HG03432 (cell line): ENCODE measurements around the gene FAM219A.
"Not testable (repeated sequence)": the region's sequence is repeated elsewhere in the genome, so short reads cannot be mapped to it uniquely, and the experiment has no call there.

Experiments
- ATAC-seq: cut with Tn5 transposase; IDR thresholded peaks from one replicate; pipeline ENCODE4 v1.9.1; 2021; ENCODE audit warnings: mild to moderate bottlenecking, moderate library complexity; ENCODE audit not compliant: unreplicated experiment

FAM219A gene

DNA sequence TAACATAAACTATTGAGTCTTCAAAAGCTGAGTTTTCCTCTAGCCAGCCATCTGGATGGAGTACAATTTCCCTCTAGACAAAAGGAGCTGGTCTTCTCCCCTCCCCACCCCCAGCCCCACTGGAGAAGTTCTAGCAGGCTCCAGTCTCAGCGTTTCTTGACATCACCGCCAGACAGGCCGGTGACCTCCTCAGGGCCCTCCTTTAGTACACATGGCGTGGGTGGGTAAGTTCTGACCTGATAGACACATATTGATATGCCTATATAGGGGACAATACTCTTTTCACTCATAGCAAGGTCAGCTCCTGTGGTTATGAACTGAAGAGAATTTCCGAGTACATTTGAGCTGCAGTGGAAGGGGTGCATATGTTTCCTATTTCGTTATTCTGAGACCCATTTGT is 27.5 kb upstream of the FAM219A start:
- no peak for ATAC-seq

DNA sequence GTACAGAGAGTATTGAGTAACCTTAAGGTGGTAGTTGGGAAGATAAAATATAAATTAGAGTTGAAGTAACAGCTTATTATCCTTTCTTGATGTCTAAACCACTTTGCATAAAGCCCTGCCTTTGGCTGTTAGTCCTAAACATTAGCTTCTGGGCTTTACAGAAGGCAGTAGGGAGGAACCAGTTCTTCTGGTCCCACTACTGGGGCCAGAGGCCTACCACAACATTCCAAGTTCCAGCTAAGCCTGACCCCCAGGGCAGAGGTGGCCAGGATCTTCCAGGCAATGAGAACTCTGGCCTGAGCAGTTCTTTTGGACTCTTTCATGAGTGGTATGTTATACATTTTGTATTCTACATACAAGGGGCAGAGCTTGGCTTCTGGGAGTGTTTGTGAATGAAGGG is 26.3 kb upstream of the FAM219A start:
- no peak for ATAC-seq

DNA sequence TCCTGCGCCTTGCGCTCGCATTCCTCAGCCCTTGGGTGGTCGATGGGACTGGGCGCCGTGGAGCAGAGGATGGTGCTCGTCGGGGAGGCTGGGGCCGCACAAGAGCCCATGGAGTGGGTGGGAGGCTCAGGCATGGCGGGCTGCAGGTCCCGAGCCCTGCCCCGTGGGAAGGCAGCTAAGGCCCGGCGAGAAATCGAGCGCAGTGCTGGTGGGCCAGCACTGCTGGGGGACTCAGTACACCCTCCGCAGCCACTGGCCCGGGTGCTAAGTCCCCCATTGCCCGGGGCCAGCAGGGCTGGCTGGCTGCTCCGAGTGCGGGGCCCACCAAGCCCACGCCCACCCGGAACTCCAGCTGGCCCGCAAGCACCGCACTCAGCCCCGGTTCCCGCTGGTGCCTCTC is 24.4 kb upstream of the FAM219A start:
- not testable (repeated sequence) for ATAC-seq

DNA sequence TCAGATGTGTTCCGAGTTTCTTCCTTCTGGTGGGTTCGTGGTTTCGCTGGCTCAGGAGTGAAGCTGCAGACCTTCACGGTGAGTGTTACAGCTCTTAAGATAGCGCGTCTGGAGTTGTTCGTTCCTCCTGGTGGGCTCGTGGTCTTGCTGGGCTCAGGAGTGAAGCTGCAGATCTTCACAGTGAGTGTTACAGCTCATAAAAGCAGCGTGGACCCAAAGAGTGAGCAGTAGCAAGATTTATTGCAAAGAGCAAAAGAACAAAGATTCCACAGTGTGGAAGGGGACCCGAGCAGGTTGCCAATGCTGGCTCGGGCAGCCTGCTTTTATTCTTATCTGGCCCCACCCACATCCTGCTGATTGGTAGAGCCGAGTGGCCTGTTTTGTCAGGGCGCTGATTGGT is 23.2 kb upstream of the FAM219A start:
- not testable (repeated sequence) for ATAC-seq

DNA sequence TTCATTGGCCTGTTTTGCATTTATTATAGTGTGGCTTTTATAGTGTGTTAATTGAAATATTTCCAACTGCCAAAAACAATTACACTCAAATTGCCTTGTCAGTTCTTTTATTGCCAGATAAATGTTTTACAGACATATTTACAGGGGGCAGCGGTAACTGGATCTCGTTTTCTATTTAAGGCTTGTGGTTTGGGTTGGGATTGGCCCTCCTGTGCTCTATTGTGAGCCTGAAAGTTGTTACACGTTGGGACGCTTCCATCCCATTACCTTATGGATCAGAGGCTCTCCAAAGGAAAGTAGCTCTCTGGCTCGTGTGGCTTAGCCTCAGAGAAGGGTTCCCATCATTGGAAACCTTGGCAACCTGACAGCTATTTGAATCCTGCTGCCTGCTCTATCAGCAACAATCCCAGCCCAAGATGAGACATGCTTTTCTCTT is 21.1 kb upstream of the FAM219A start:
- ATAC-seq = no peak

DNA sequence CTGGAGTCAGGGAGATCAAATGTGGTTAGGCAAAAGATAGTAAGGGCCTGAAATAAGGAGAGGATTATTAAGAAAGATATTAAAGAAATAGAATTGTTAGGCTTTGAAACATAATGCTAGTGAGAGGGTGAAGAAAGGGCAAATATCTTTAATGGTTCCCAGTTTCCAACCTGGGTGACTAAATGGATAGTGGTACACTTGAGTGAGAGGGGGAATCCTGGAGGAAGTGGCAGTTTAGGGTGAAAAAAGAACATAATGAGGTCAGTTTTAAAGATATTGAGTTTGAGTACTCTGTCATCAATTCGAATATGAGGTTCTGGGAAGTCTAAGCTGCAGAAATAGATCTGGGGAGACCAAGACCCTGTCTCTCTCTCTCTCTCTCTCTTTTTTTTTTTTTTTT is 19.2 kb upstream of the FAM219A start:
- ATAC-seq = no peak

DNA sequence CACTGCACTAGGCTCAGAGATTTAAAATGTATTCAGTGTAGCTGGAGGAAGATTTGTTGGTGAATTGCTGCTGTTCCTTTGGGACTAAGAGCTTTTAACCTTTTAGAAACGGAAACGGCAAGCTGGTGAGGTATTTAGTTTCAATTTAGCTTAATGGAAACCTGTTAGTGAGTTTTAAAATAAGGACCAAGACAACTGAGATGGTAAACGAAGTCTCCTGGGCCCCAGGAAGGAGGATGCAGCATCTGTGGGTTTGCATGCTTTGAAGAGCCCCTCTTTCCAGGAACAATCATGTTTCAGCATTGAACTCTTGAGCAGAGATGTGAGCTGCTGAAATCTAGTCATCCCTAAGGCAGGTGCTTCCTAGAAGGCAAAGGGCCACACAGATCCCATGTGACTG is 16.7 kb upstream of the FAM219A start:
- ATAC-seq = no peak

DNA sequence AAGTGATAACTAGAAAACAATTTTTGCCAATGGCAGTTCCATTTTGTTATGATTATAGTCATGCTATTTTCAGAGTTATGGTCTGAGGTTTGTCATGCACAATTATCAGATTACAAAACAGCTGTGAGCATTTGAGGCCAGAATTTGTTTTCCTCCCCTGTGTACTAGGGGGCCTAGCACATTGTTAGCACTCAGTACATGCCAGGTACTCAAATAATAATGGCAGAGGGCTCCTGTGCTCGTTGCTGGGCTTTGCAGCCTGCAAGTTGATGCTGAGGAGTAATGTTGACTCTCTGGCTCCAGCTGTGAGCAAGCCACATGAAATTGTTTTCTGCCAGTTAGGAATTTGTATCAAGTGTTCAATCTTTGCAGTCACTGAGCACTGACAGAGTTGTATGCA is 7.1 kb upstream of the FAM219A start:
- ATAC-seq = no peak

DNA sequence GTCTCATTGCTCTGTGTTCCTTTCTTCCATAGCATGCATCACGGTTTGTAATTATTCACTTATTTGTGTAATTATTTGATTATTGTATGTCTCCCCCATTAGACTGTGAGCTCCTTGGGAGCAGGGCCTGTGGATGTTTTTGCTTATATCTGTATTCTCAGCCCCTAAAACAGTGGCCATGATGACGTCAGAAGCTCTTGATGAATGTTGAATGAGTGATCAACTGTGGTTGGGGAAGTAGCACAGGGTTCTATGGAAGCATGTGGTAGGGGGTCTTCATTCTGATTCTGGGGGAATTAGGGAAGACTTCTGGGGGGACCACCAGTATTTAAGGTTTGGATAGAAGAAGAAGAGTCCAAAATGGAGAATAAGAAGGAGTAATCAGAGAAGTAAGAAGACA is 6.2 kb upstream of the FAM219A start:
- no peak for ATAC-seq

DNA sequence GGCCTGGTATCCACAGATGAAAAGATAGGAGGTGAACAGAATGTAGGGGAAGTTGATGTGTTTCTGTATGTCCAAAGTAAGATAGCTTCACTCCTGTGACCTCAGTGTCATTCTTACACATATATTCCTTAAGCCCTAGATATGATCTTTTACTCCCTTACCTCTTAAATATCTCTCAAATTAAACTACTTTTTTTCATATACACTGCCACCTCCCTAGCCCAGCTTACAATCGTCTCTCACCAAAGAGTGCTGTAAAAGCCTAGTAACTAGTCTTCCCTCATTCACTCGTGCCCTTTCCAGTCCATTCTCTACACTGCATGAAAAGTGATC is 5.5 kb upstream of the FAM219A start:
- no peak for ATAC-seq

DNA sequence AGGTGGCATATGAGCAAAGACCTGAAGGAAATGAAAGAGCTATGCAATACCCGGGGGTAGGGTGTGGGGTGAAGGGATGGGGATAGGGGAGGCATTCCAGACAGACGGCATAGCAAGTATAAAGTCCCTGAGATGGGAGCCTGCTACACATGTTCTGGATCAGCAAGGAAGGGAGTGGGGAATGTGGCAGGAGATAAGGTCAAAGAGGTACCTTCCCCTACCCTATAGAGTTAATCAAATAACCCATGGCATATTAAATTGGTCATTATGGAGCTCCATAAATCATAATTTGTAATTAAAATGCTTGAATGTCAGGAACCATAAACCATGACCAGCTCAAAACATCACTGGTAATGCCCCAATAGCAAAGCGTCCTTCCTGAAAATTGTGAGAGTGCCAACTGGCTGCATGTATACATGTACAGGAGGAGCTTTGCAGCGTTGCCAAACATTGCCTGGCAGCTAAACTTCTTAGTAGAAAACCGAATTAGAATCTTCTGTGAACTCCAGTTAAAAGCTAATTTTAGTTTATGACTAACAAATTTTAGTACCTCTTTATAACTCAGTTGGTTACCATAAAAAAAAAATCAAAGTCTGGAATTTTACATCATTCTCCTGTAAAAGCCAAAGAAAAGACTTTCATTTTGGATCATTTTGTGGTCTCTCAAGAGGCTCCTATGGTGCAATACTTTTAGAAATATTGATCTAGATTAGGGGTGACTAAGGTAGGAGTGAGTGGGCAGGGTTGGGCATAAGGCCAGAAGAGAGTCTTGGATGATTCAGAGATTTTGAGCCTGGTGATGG is 4.9 kb upstream of the FAM219A start:
- ATAC-seq = no peak

DNA sequence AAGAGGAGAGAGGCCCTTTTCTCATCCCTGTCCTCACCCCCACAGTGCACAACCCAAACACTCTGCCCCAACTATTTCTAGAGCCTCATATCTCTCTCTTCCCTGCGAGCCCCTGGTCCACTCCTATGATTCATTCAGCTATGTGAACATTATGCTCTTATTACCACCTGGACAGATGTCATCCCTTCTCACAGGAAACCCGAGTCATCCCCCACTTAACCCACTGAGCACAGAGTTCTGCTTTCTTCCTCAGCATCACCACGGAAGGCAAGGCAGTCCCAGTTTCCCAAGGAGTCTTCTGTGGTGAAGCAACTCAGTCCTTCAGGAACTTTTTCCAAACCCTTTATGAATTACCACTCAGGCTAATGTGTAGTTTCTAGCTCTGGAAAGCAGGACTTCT is 1.6 kb upstream of the FAM219A start:
- ATAC-seq = no peak

DNA sequence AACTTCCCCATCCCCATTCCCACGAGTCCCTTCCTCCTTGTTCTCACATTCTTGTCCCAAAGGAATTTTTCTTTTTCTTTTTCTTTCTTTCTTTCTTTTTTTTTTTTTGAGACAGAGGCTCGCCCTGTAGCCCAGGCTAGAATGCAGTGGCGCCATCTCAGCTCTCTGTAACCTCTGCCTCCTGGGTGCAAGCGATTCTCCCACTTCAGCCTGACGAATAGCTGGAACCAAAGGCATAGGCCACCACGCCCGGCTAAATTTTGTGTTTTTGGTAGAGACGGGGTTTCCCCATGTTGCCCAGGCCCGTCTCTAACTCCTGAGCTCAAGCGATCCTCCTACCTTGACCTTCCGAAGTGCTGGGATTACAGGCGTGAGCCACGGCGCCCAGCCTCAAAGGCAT is 986 bp upstream of the FAM219A start:
- no peak for ATAC-seq

DNA sequence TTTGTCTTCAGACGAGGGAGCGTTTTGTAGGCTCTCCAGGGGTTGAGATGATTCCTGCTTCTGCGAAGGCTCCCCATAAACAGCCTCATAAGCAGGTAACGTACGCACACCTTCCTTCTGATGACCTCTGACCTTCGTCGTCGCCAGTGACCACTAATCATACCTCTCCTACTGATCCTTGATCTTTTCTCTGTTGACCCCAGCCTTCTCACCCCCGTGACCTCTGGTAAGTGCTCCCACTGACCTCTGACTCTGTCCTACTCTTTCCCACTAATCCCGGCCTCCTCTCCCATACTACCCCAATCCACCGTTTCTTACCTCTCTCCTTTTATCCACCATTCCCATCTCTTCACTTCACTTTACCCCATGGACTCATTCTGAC is 580 bp upstream of the FAM219A start:
- ATAC-seq = no peak

DNA sequence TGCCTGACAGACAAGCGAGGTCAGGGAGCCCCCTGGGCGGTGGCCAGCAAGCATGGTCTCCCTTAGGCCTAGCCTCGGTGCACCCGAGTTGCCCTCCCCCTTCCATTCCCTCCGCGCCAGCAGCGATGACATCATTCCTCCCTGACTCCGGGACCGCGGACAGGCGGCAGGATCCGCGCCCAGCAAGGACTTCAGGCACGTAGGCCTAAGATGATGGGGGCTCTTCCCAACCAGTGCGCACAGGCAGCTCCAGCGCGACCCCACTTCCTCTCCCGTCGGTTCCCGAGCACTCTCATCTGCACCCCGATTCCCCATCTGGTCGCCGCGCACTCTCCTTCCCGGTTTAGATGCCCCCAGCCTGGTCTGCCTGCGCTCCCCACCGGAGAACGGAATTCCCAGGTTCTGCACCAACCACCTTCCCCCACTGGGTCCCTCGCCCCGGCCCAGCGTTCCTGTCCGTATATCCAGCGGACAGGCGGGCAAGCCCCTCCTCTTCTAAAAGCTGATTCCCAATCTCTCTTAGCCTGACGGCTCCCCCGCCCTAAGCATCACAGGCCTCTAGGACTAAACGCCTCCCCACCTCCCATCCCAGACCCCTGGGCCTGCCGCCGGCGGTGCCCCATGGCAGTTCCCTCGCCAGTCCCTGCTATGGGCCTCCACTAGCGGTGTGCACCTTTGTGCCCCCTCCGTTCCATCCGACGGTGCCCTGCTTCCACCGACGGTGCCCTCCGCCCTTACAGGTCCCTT is 931 bp downstream of the FAM219A start:
- ATAC-seq = no peak

DNA sequence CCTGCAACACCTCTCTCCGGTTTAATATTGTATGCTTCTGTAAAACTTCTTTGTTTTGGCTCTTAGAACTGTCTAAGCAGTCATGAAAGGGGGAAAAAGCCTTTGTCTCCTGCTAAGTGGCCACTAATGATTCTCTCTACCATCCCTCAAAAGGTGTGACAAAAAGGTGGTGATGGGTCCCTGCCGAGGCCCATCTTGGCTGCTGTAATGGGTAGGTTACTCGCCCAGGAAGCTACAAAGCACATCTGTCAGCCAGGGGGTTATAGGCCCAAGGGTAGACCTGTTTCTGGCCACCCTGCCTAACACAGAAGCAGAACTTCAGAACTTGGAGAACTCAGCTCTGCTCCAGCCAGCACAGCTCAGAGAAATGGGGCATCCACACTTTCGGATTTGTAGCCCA is 1.6 kb downstream of the FAM219A start:
- no peak for ATAC-seq

DNA sequence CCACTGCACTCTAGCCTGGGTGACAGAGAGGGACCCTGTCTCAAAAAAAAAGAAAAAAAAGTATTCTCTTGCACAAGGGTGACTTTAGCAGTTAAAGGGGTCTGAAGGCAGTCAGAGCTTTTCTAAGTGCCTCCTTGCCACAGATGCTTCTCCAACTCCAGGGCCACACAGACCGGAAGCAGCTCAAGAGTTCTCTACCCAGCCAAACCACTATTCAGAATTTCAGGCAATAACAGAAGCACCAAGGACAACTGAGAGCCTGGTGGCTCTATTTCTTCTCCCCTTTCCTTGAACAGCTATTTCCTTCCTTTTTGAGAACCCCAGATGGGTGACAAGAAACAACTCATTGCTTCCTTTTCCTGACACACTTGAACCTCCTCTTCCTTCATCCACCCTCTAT is 2.2 kb downstream of the FAM219A start:
- no peak for ATAC-seq

DNA sequence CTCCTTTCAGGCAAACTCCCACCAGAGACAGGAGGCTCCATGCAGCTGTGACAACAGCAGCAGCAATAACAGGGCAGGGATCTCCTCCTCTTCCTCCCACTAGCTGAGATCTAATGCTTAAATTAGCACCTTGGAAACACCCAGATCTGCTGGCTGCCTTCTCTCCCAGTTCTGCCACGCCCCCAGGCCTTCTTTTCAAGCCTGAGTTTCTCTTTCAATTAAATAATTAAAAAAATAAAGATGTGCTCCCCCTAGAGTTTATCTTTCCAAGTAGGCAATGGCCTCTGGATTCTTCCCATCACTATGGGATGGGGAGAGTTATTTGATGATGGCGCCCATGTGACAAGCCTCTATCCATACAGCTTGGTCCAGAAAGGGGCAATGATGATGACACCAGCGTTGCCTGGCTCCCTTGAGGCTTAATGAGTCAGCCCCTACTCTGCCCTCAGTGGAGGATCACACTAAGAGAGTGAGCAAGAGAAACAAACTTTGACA is 3.8 kb downstream of the FAM219A start:
- no peak for ATAC-seq

DNA sequence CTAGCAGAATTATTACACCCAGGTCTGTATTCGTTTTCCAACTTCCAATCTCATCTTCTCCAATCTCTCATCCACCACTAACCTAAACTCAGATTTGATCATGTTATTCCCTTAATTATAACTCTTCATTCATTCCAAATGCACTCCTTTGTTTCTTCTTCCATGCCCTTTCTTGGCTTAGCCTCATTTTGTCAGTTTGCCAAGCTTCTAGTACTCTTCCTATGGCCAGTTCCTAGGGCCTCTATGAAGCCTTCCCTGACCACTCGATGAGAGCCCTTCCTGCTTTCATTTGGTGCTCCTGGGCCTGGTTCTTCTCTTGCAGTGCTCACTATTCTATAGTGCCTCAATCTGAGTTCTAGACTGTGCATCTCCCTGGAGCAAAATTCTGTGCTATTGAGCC is 5.8 kb downstream of the FAM219A start:
- ATAC-seq = no peak

DNA sequence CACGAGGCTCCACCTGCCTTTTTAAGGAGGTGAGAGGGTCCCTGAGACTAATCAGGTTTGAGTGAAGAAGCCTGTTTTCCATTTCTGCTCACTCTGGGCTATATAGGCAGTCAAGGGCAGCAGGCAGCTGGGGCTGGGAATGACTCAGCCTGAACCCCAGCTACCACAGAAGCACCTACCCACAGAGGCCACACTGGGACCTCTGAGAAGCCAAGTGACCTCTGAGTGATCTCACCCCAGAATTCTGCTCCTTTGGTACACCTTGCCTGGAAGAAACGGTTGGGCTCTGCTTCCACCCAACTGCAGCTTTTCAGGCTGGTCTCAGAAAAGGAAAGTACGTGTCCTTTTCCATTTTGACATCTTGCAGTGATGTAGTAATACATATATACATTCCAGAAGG is 6.8 kb downstream of the FAM219A start:
- ATAC-seq = no peak

DNA sequence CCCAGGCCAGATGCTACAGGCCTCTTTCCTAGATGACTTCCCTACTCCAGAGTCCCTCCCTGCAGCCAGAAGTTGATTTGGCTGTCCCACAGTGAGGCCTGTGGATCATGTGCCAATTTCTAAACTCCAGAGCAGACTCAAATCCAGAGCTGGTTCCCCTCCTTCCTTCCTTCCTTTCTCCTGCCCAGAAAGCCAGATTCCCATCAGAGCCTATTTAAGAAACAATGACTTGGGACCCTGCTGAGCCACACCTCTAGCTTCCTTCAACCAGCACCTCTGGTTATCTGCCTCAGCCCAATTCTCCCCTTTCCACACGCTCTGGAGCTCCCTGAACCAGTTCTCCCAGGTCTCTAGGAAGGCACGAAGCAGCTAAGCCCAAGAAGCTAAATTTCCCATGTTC is 7.2 kb downstream of the FAM219A start:
- ATAC-seq = no peak

DNA sequence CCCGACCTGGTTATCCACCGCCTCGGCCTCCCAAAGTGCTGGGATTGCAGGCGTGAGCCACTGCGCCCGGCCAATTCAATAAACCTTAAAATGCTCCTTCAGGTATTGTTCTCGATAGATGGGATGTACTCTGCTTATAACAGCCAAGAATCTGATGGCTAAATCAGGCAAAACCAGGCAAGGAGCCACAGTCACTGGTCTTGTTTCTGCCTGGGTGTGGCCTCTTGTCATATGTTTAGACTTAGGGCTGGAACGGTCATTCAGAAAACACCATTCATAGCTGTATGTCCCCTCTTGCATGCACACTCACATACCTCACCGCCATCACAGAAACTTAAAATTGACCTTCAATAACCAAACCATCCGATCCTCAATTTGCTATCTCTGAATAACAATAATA is 7.7 kb downstream of the FAM219A start:
- no peak for ATAC-seq

DNA sequence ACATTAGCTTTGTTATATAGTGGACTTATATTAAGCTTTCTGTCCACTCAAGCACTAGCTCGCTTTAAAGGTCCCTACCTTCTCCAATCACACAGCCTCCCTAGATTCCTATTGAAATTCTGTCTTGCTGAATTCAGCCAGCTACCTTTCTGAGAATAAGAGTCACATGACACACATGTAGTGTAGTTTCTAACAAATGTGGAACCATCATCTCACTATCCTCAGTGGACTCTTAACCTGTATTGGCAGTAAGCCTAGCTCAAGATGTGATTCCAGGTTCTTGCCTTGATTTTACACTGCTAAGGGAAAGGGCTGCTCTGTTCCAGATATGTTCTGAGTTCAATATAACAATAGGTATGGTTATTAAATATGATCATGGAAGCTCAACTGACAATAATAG is 11.4 kb downstream of the FAM219A start:
- ATAC-seq = no peak
